ENCODE data around the gene UVRAG.
A peak's percentile ranks its signal among the peaks of the same experiment; 100 is the strongest.
"Not testable (repeated sequence)": the region's sequence is repeated elsewhere in the genome, so short reads cannot be mapped to it uniquely, and the experiment has no call there.

UVRAG gene

GRCh38 chr11:75845324-75845723, 30.3 kb downstream of the UVRAG start:
- DNase-seq (ENCODE audit: low spot score), result no peak

GRCh38 chr11:75849894-75850293, 34.9 kb downstream of the UVRAG start:
- no peak for DNase-seq (ENCODE audit: low spot score)

GRCh38 chr11:75850787-75851186, 35.8 kb downstream of the UVRAG start:
- DNase-seq (ENCODE audit: low spot score), result no peak

GRCh38 chr11:75851203-75851602, 36.2 kb downstream of the UVRAG start:
- DNase-seq (ENCODE audit: low spot score), result no peak

- DNase-seq (ENCODE audit: low spot score), result no peak
These were observed 37.5 kb downstream of the UVRAG start for GRCh38 chr11:75852406-75853017.

GRCh38 chr11:75853563-75853962, 38.6 kb downstream of the UVRAG start:
- not testable (repeated sequence) for DNase-seq (ENCODE audit: low spot score)

GRCh38 chr11:75853971-75854370, 39.0 kb downstream of the UVRAG start:
- no peak for DNase-seq (ENCODE audit: low spot score)

GRCh38 chr11:75855206-75855605, 40.2 kb downstream of the UVRAG start:
- DNase-seq (ENCODE audit: low spot score), result no peak

- DNase-seq (ENCODE audit: low spot score), result no peak
These were observed 41.9 kb downstream of the UVRAG start for GRCh38 chr11:75856912-75857311.

GRCh38 chr11:75858042-75858441, 43.0 kb downstream of the UVRAG start:
- DNase-seq (ENCODE audit: low spot score), result no peak

- peak; percentile 34 for DNase-seq (ENCODE audit: low spot score)
These were observed 43.6 kb downstream of the UVRAG start for GRCh38 chr11:75858613-75859012.

- no peak for DNase-seq (ENCODE audit: low spot score)
These were observed 44.6 kb downstream of the UVRAG start for GRCh38 chr11:75859614-75860013.

- DNase-seq (ENCODE audit: low spot score), result no peak
These were observed 47.4 kb downstream of the UVRAG start for GRCh38 chr11:75862437-75862836.

- peak; percentile 42 for DNase-seq (ENCODE audit: low spot score)
These were observed 52.9 kb downstream of the UVRAG start for GRCh38 chr11:75867778-75868374.

- DNase-seq (ENCODE audit: low spot score), result no peak
These were observed 54.0 kb downstream of the UVRAG start for GRCh38 chr11:75868990-75869389.

- no peak for DNase-seq (ENCODE audit: low spot score)
These were observed 54.8 kb downstream of the UVRAG start for GRCh38 chr11:75869661-75870455.

GRCh38 chr11:75872887-75873416, 57.9 kb downstream of the UVRAG start:
- no peak for DNase-seq (ENCODE audit: low spot score)

- DNase-seq (ENCODE audit: low spot score), result no peak
These were observed 58.6 kb downstream of the UVRAG start for GRCh38 chr11:75873417-75874221.

- no peak for DNase-seq (ENCODE audit: low spot score)
These were observed 59.8 kb downstream of the UVRAG start for GRCh38 chr11:75874684-75875341.

- not testable (repeated sequence) for DNase-seq (ENCODE audit: low spot score)
These were observed 62.3 kb downstream of the UVRAG start for GRCh38 chr11:75877327-75877726.

GRCh38 chr11:75877931-75878330, 62.9 kb downstream of the UVRAG start:
- DNase-seq (ENCODE audit: low spot score), result not testable (repeated sequence)

- no peak for DNase-seq (ENCODE audit: low spot score)
These were observed 63.9 kb downstream of the UVRAG start for GRCh38 chr11:75878933-75879332.

Data from hepatic stellate cell (primary cell).